GM12878 (cell line): ENCODE data around the gene PDE9A. TPM values are rescaled to one million over a fixed set of nuclear protein-coding genes. Genes with fewer than 3 reads are reported as not detected.

Experiments used
- ATAC-seq: fragments of 200-7000 bp; cut with Tn5 transposase; 3 replicates; pipeline ENCODE4 v1.9.1; 2020; ENCODE audit warnings: mild to moderate bottlenecking, moderate library complexity
- BruUV-seq: library from RNA; stranded (reverse); fragments of 400-500 nt; replicated peaks from 2 replicates; lab custom pipeline; 2021; lab: Mats Ljungman, UMichigan
- CTCF ChIA-PET: fragments of 300-600 bp; sonication (Branson Sonifier 250); formaldehyde crosslinking; extraction: SDS; loops from one replicate; lab custom pipeline; 2021; ENCODE audit warnings: inconsistent platforms; lab: Yijun Ruan, JAX
- POLR2A ChIA-PET: fragments of 350-600 bp; formaldehyde crosslinking; extraction: SDS; loops from one replicate; lab custom pipeline; 2021; ENCODE audit warnings: inconsistent platforms; lab: Charles Lee
- RAD21 ChIA-PET: fragments of 300-600 bp; sonication (Branson Sonifier 250); formaldehyde crosslinking; loops from one replicate; lab custom pipeline; 2023; ENCODE audit warnings: antibody characterized with exemption; ENCODE audit not compliant: unreplicated experiment; lab: Charles Lee
- SMC1A ChIA-PET: fragments of 300-600 bp; sonication (Branson Sonifier 250); formaldehyde crosslinking; loops from one replicate; lab custom pipeline; 2023; ENCODE audit not compliant: unreplicated experiment, uncharacterized antibody; lab: Charles Lee
- DNase-seq: peaks from one replicate; pipeline ENCODE4 v3.0.0-alpha.2; 2011; ENCODE audit warnings: low read depth, low spot score
- FAIRE-seq: peaks from 3 replicates; lab custom pipeline; 2011; peaks lifted over from hg19 to GRCh38; lab: Jason Lieb, UNC
- H2AFZ ChIP-seq: 2 replicates; pipeline ENCODE4 v1.6.0; 2011; ENCODE audit warnings: low read depth, low read length, control low read depth; ENCODE audit not compliant: control insufficient read depth
- H3K27ac ChIP-seq: 2 replicates; pipeline ENCODE4 v1.5.1; 2011; ENCODE audit warnings: control low read depth; ENCODE audit not compliant: control insufficient read depth, insufficient read depth
- H3K27me3 ChIP-seq, 2 experiments: replicated peaks in 1 of 2; 2 replicates each; pipeline versions ENCODE4 v1.6.0 to v1.6.1; 2011; ENCODE audit warnings: low read length in 1 of 2; ENCODE audit not compliant: control insufficient read depth in 2 of 2, insufficient read depth in 2 of 2
- H3K36me3 ChIP-seq, 2 experiments: 2 replicates each; pipeline ENCODE4 v1.5.1; 2011; ENCODE audit warnings: low read length in 1 of 2; ENCODE audit not compliant: control insufficient read depth in 2 of 2, insufficient read depth in 2 of 2
- H3K4me1 ChIP-seq: 2 replicates; pipeline ENCODE4 v1.6.1; 2011; ENCODE audit warnings: mild to moderate bottlenecking, low read length, moderate library complexity, mixed read lengths; ENCODE audit not compliant: control insufficient read depth, insufficient read depth
- H3K4me2 ChIP-seq: 2 replicates; pipeline ENCODE4 v1.6.0; 2011; ENCODE audit warnings: control low read depth; ENCODE audit not compliant: control insufficient read depth, insufficient read depth
- H3K4me3 ChIP-seq: fragments of 200-600 bp; sonication (generic); 2 replicates; pipeline ENCODE4 v1.5.1; 2016
- H3K79me2 ChIP-seq: 2 replicates; pipeline ENCODE4 v1.6.0; 2011; ENCODE audit warnings: low read length; ENCODE audit not compliant: control insufficient read depth, insufficient read depth
- H3K9ac ChIP-seq: 2 replicates; pipeline ENCODE4 v1.8.0; 2011; ENCODE audit warnings: low read length, control low read depth, mixed read lengths; ENCODE audit not compliant: control insufficient read depth, insufficient read depth
- H3K9me3 ChIP-seq: replicated peaks from 3 replicates; pipeline ENCODE4 v1.5.1; 2011; ENCODE audit warnings: mild to moderate bottlenecking, low read length; ENCODE audit not compliant: control insufficient read depth, insufficient read depth
- H4K20me1 ChIP-seq: 2 replicates; pipeline ENCODE4 v1.6.0; 2011; ENCODE audit not compliant: control insufficient read depth, insufficient read depth
- ATF3 ChIP-seq: IDR thresholded peaks from 2 replicates; pipeline ENCODE4 v1.6.1; 2011; ENCODE audit warnings: low read depth, mild to moderate bottlenecking, low read length, moderate library complexity, borderline replicate concordance; ENCODE audit errors: extremely low read depth
- CEBPZ ChIP-seq: fragments of 150-350 bp; IDR thresholded peaks from 2 replicates; pipeline ENCODE4 v1.6.1; 2016; ENCODE audit warnings: low read depth, low read length
- EZH2 ChIP-seq: IDR thresholded peaks from 2 replicates; pipeline ENCODE4 v1.6.1; 2012; ENCODE audit warnings: low read depth, mild to moderate bottlenecking, control low read depth, inconsistent platforms, low read length, borderline replicate concordance; ENCODE audit not compliant: control insufficient read depth
- TCF3 ChIP-seq: IDR thresholded peaks from 2 replicates; pipeline ENCODE4 v1.6.1; 2012; ENCODE audit warnings: low read depth, mild to moderate bottlenecking, low read length, borderline replicate concordance; ENCODE audit not compliant: insufficient read depth
- WGBS: methylation state at CpG from one replicate; pipeline ENCODE4 v1.1.6; 2016; ENCODE audit warnings: low lambda C conversion rate; ENCODE audit not compliant: insufficient replicate concordance, insufficient coverage; ENCODE audit errors: missing lambda C conversion rate; 5-methylcytosine and 5-hydroxymethylcytosine counted together
- in situ Hi-C: fragments of 300-500 bp; cut with MboI; formaldehyde crosslinking; loops from 9 replicates; pipeline ENCODE4 v1.14.3; 2018; ENCODE audit warnings: mixed read lengths
- intact Hi-C: fragments of 100-400 bp; cut with micrococcal nuclease; formaldehyde crosslinking; loops from one replicate; pipeline ENCODE4 v1.14.2; 2022; ENCODE audit not compliant: unreplicated experiment
- polyA plus RNA-seq, 11 experiments: library from polyadenylated mRNA; depleted of rRNA in 4 of 11; unstranded in 6 of 11; stranded (reverse) in 5 of 11; fragments of >200 nt; fragmentation: Nextera tagmentation in 4 of 11; fragmentation: Illumina TruSeq in 1 of 11; extraction: Ambion mirVana in 4 of 11; extraction: Trizol in 1 of 11; gene quantifications; 1 replicate in 1 of 11; 2 replicates in 10 of 11; pipeline versions ENCODE4 v1.2.1 to v1.2.3, GENCODE V29; 2011 to 2016; ENCODE audit warnings: inconsistent platforms in 2 of 11, missing spikeins in 2 of 11, low read depth in 1 of 11
- total RNA-seq, 4 experiments: library from RNA; depleted of rRNA in 3 of 4; stranded (reverse); fragments of >200 nt in 3 of 4; fragmentation: Illumina TruSeq in 1 of 4; extraction: Trizol in 1 of 4; gene quantifications; 2 replicates each; pipeline versions ENCODE4 v1.2.1 to v1.2.3, GENCODE V29; 2013 to 2021
- TF ChIP-seq, protein P1 (sequence below), 3 experiments: IDR thresholded peaks in 2 of 3; conservative IDR thresholded peaks in 1 of 3; 2 replicates each; pipeline ENCODE4 v1.5.1; 2011; ENCODE audit warnings: low read depth in 3 of 3, low read length in 3 of 3, mild to moderate bottlenecking in 3 of 3, control low read depth in 2 of 3, moderate library complexity in 2 of 3, inconsistent platforms in 1 of 3, mixed read lengths in 1 of 3; ENCODE audit not compliant: control insufficient read depth in 2 of 3, insufficient read depth in 1 of 3; ENCODE audit errors: extremely low read depth in 1 of 3

PDE9A gene
- total and polyA plus RNA-seq, 10 of the 15 experiments (the other 5 are each of a cell fraction or from before 2014, with no cell fraction given): 0.08 to 0.45 (median 0.20) TPM; not detected in 1

GRCh38 chr21:42757422-42757821, 104.0 kb downstream of the PDE9A start:
- Histone ChIP-seq H3K36me3 (no peaks in the 10 kb centered on the region), H3K9ac (no peak overlapping the region), H2AFZ (no peak overlapping the region), H3K9me3 (no peaks in the 10 kb centered on the region), H3K4me1 (no peaks in the 10 kb centered on the region), H4K20me1 (no peaks in the 10 kb centered on the region), H3K27me3 (peaks cover 0 to 4% of the 10 kb centered on the region in 2 experiments; a peak in 2 of 4 replicates), H3K27ac (no peak overlapping the region), H3K79me2 (no peaks in the 10 kb centered on the region), H3K4me3 (no peak overlapping the region), H3K4me2 (no peak overlapping the region)
- SMC1A ChIA-PET: no interaction called here
- ATAC-seq (no peak), FAIRE-seq (no peak), DNase-seq (no peak)
- intact Hi-C loops: no loop called here
- RAD21 ChIA-PET: no interaction called here
- CTCF ChIA-PET: no interaction called here
- BruUV-seq: no TSS peak
- TF ChIP-seq CEBPZ: no peak
- TF ChIP-seq ATF3: no peak
- TF ChIP-seq, protein P1, sequence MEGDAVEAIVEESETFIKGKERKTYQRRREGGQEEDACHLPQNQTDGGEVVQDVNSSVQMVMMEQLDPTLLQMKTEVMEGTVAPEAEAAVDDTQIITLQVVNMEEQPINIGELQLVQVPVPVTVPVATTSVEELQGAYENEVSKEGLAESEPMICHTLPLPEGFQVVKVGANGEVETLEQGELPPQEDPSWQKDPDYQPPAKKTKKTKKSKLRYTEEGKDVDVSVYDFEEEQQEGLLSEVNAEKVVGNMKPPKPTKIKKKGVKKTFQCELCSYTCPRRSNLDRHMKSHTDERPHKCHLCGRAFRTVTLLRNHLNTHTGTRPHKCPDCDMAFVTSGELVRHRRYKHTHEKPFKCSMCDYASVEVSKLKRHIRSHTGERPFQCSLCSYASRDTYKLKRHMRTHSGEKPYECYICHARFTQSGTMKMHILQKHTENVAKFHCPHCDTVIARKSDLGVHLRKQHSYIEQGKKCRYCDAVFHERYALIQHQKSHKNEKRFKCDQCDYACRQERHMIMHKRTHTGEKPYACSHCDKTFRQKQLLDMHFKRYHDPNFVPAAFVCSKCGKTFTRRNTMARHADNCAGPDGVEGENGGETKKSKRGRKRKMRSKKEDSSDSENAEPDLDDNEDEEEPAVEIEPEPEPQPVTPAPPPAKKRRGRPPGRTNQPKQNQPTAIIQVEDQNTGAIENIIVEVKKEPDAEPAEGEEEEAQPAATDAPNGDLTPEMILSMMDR (IDR thresholded peaks at IDR 0.05 in 2 of 3, conservative IDR thresholded peaks at IDR 0.05 in 1 of 3; ENCODE audit: control insufficient read depth in 2 of 3, extremely low read depth in 1 of 3, insufficient read depth in 1 of 3, low read depth in 3 of 3, low read length in 3 of 3): no peak
- no peak for TF ChIP-seq TCF3
- TF ChIP-seq EZH2: no peak
- 39% methylated on average over 10 of the region's 10 CpGs for WGBS
- in situ Hi-C loops: no loop called here
- POLR2A ChIA-PET: no interaction called here
